ENCODE data around the gene TRIM9. TPM values are rescaled to one million over a fixed set of nuclear protein-coding genes. Genes with fewer than 3 reads are reported as not detected.

Gene TRIM9
- total and polyA plus RNA-seq, 9 of the 15 experiments (the other 6 are each of a cell fraction or from before 2014, with no cell fraction given), result 0.03 to 0.15 (median 0.04) TPM; not detected in 4

- Histone ChIP-seq H3K36me3 (ENCODE audit: control insufficient read depth, insufficient read depth, low read length) (no peaks in the 10 kb centered on the region), H4K20me1 (replicated peaks; ENCODE audit: control insufficient read depth, insufficient read depth, low read length) (no peaks in the 10 kb centered on the region), H3K79me2 (ENCODE audit: control insufficient read depth, insufficient read depth, low read length) (no peaks in the 10 kb centered on the region), H3K27me3 (ENCODE audit: control insufficient read depth in 2 of 2, insufficient read depth in 2 of 2, low read length in 2 of 2) (peaks cover 0 to 6% of the 10 kb centered on the region in 2 experiments; a peak in 1 of 5 replicates), H3K9me3 (replicated peaks; ENCODE audit: control insufficient read depth, insufficient read depth, low read depth, low read length) (no peaks in the 10 kb centered on the region), H3K9ac (ENCODE audit: insufficient read depth in 1 of 2, low read depth in 2 of 2, low read length in 2 of 2) (no peak overlapping the region), H3K27ac (ENCODE audit: extremely low read depth, low read depth, low read length) (no peak overlapping the region), H3K4me1 (replicated peaks in 1 of 2; ENCODE audit: control insufficient read depth in 2 of 2, insufficient read depth in 2 of 2, low read length in 2 of 2) (no peaks in the 10 kb centered on the region), H3K9me1 (ENCODE audit: control insufficient read depth, insufficient read depth, low read length) (no peaks in the 10 kb centered on the region), H2AFZ (ENCODE audit: low read depth, low read length) (no peak overlapping the region), H3K4me3 (no peak overlapping the region), H3K4me2 (ENCODE audit: insufficient read depth, low read length) (no peak overlapping the region)
- ChIA-PET POLR2A (no interaction called here), CTCF (ENCODE audit: low intra/inter-chr PET ratio) (no interaction called here)
- no peak for ATAC-seq
- BruUV-seq (replicated peaks), result no TSS peak
- 0% methylated on average over 4 of the region's 4 CpGs for WGBS (ENCODE audit: insufficient coverage, low coverage, missing lambda C conversion rate)
- intact Hi-C loops (cut with micrococcal nuclease) (no loop called here), in situ Hi-C loops (cut with MboI) (no loop called here)
- no peak for FAIRE-seq
- TF ChIP-seq, protein P1, sequence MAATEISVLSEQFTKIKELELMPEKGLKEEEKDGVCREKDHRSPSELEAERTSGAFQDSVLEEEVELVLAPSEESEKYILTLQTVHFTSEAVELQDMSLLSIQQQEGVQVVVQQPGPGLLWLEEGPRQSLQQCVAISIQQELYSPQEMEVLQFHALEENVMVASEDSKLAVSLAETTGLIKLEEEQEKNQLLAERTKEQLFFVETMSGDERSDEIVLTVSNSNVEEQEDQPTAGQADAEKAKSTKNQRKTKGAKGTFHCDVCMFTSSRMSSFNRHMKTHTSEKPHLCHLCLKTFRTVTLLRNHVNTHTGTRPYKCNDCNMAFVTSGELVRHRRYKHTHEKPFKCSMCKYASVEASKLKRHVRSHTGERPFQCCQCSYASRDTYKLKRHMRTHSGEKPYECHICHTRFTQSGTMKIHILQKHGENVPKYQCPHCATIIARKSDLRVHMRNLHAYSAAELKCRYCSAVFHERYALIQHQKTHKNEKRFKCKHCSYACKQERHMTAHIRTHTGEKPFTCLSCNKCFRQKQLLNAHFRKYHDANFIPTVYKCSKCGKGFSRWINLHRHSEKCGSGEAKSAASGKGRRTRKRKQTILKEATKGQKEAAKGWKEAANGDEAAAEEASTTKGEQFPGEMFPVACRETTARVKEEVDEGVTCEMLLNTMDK (IDR thresholded peaks at IDR 0.05; ENCODE audit: borderline replicate concordance, insufficient read depth, low read depth, low read length, poor library complexity, severe bottlenecking), result no peak
- TF ChIP-seq HEY1 (CRISPR knock-in tag; IDR thresholded peaks at IDR 0.05; ENCODE audit: borderline replicate concordance), result no peak
- TF ChIP-seq RNF2 (IDR thresholded peaks at IDR 0.05), result no peak
- TF ChIP-seq, protein P2, sequence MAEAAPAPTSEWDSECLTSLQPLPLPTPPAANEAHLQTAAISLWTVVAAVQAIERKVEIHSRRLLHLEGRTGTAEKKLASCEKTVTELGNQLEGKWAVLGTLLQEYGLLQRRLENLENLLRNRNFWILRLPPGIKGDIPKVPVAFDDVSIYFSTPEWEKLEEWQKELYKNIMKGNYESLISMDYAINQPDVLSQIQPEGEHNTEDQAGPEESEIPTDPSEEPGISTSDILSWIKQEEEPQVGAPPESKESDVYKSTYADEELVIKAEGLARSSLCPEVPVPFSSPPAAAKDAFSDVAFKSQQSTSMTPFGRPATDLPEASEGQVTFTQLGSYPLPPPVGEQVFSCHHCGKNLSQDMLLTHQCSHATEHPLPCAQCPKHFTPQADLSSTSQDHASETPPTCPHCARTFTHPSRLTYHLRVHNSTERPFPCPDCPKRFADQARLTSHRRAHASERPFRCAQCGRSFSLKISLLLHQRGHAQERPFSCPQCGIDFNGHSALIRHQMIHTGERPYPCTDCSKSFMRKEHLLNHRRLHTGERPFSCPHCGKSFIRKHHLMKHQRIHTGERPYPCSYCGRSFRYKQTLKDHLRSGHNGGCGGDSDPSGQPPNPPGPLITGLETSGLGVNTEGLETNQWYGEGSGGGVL (CRISPR knock-in tag; IDR thresholded peaks at IDR 0.05), result no peak
- no peak for TF ChIP-seq SP2 (IDR thresholded peaks at IDR 0.05; ENCODE audit: extremely low read depth, low read depth, low read length, poor library complexity, severe bottlenecking)
- TF ChIP-seq KLF1 (tag; IDR thresholded peaks at IDR 0.05), result no peak
- TF ChIP-seq E2F5 (CRISPR knock-in tag; IDR thresholded peaks at IDR 0.05), result no peak
- no peak for TF ChIP-seq ZNF165 (CRISPR knock-in tag; IDR thresholded peaks at IDR 0.05; ENCODE audit: borderline replicate concordance)
- no peak for TF ChIP-seq POLR2H (tag; IDR thresholded peaks at IDR 0.05; ENCODE audit: low read depth)
- TF ChIP-seq C11orf30 (IDR thresholded peaks at IDR 0.05; ENCODE audit: low read depth), result no peak
- no peak for TF ChIP-seq EHMT2 (IDR thresholded peaks at IDR 0.05)
- TF ChIP-seq SMARCE1 (IDR thresholded peaks at IDR 0.05), result no peak
- no peak for TF ChIP-seq MEIS2 (IDR thresholded peaks at IDR 0.05; ENCODE audit: partially characterized antibody)
- no peak for DNase-seq (ENCODE audit: extremely low read depth in 1 of 4, low spot score in 3 of 4)
Observed at GRCh38 chr14:51022769-51023168, 72.1 kb downstream of the TRIM9 start.

Data from K562 (cell line).